MG63 (cell line): Measurements from ENCODE around the gene RGR. TPM values are rescaled to one million over a fixed set of nuclear protein-coding genes. Genes with fewer than 3 reads are reported as not detected.

Source experiments
- DNase-seq: peaks from one replicate; pipeline ENCODE4 v3.0.0-alpha.2; 2020
- H3K27me3 ChIP-seq: fragments of 250-450 bp; sonication (Bioruptor Pico); 2 replicates; pipeline ENCODE4 v1.5.1; 2020; ENCODE audit warnings: mild to moderate bottlenecking, moderate library complexity
- H3K36me3 ChIP-seq: fragments of 250-450 bp; sonication (Bioruptor Pico); 2 replicates; pipeline ENCODE4 v1.5.1; 2020; ENCODE audit warnings: mild to moderate bottlenecking, moderate library complexity
- H3K4me3 ChIP-seq: fragments of 250-450 bp; sonication (Bioruptor Pico); 2 replicates; pipeline ENCODE4 v1.5.1; 2020; ENCODE audit warnings: mild to moderate bottlenecking, moderate library complexity
- H3K9me3 ChIP-seq: fragments of 250-450 bp; sonication (Bioruptor Pico); 2 replicates; pipeline ENCODE4 v1.5.1; 2020; ENCODE audit warnings: mild to moderate bottlenecking, moderate library complexity
- total RNA-seq: library from RNA; depleted of rRNA; stranded (reverse); fragments of >200 nt; shearing (Covaris generic); gene quantifications from 2 replicates; pipeline ENCODE4 v1.2.3, GENCODE V29; 2014; ENCODE audit warnings: low replicate concordance

RGR gene
- total RNA-seq, 1 experiment from 2014 or later = not detected

DNA sequence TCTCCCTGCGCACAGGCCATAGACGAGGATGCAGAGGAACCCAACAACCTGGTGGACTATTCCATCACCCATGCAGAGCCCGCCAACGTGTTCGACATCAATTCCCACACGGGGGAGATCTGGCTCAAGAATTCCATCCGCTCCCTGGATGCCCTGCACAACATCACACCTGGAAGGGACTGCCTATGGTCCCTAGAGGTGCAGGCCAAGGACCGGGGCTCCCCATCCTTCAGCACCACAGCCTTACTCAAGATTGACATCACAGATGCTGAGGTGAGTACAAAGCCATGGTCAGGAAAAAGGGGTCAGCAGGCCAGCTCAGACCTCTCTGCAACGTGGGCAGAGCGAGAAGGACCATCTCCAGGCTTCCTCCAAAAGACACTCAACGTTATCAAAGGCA, 31.8 kb upstream of the RGR start:
- no peaks in the 10 kb centered on the region for H3K27me3 ChIP-seq
- H3K4me3 ChIP-seq = no peak overlapping the region
- H3K9me3 ChIP-seq = no peaks in the 10 kb centered on the region
- no peaks in the 10 kb centered on the region for H3K36me3 ChIP-seq
- no peak for DNase-seq

DNA sequence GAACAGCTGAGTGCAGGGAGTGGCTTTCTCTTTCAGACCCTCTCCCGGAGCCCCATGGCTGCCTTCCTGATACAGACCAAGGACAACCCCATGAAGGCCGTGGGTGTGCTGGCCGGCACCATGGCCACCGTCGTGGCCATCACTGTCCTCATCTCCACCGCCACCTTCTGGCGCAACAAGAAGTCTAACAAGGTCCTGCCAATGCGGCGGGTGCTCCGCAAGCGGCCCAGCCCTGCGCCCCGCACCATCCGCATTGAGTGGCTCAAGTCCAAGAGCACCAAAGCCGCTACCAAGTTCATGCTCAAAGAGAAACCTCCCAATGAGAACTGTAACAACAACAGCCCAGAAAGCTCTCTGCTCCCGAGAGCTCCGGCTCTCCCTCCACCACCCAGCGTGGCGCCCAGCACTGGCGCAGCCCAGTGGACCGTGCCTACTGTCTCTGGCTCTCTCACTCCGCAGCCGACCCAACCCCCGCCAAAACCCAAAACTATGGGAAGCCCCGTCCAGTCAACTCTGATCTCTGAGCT, 30.7 kb upstream of the RGR start:
- Histone ChIP-seq H3K4me3 (no peak overlapping the region), H3K36me3 (no peaks in the 10 kb centered on the region), H3K27me3 (no peaks in the 10 kb centered on the region), H3K9me3 (no peaks in the 10 kb centered on the region)
- DNase-seq = no peak

DNA sequence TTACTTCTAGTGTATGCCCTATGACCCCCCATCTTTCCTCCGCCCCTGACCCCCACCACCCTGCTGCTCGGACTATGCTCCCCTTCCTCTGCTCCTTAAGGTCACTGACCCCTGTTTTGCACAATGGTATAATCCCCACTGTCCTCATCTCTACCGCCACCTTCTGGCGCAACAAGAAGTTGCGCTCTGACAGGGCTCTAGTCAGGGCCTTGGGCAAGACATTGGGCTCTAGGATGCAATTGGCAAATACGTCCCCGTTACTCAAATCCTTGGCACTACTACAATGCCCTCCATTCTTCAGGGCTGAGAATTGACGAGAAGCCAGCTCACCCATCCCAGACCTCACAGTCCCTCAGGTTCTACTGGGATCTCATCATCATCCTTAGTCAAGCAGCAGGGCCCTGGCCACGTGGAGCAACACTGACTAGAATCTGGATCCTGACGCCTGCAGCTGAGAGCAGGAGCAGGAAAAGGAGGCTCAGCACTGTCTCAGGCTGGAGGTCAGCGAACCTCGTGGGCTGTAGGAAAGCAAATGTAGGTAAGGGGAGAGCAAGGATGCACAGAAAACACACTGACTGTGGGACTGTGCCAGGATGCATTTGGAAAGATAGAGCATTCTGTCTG, 30.1 kb upstream of the RGR start:
- no peaks in the 10 kb centered on the region for H3K9me3 ChIP-seq
- no peak for DNase-seq
- H3K36me3 ChIP-seq = no peaks in the 10 kb centered on the region
- no peak overlapping the region for H3K4me3 ChIP-seq
- no peaks in the 10 kb centered on the region for H3K27me3 ChIP-seq

DNA sequence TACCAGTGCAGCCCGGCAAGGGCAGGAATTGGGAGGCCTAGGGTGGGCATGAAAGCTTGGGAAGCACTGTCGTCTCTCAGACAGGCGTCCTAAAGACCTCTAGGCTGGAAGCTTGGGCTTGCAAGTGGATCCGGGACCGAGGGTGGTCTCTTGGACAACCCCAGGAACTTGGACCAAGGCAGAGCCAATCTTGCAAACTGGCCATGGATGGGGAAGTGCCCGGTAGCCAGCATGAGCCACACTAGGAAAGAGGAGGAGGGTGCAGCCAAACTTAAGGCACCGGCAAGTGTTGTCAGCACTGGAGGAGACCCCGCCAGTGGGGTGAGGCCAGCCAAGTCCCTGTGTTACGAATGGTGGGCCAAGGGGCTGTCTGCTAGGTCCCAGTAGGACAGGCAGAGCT, 28.0 kb upstream of the RGR start:
- H3K27me3 ChIP-seq = no peaks in the 10 kb centered on the region
- no peaks in the 10 kb centered on the region for H3K36me3 ChIP-seq
- no peak for DNase-seq
- H3K9me3 ChIP-seq = no peaks in the 10 kb centered on the region
- H3K4me3 ChIP-seq = no peak overlapping the region

DNA sequence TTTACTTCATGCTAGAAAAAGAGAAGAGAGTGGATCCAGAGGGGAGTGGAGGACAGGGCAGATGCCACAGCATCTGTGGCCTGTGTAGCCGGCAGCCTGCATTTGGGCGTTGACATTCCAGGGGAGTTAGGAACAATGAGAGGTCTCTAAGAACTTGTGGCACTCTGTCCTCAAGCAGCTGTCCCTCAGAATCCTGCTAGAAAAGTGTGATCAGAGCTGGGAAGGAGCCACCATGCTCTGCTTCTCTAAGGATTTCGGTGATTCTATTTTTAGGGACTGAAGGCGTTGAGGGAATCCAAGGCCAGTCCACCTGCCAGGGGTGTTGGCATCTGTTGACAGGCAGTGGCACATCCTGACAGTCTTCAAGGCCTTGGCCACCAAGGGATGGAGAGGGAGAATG, 27.1 kb upstream of the RGR start:
- no peak for DNase-seq
- no peaks in the 10 kb centered on the region for H3K9me3 ChIP-seq
- no peak overlapping the region for H3K4me3 ChIP-seq
- no peaks in the 10 kb centered on the region for H3K36me3 ChIP-seq
- H3K27me3 ChIP-seq = no peaks in the 10 kb centered on the region

DNA sequence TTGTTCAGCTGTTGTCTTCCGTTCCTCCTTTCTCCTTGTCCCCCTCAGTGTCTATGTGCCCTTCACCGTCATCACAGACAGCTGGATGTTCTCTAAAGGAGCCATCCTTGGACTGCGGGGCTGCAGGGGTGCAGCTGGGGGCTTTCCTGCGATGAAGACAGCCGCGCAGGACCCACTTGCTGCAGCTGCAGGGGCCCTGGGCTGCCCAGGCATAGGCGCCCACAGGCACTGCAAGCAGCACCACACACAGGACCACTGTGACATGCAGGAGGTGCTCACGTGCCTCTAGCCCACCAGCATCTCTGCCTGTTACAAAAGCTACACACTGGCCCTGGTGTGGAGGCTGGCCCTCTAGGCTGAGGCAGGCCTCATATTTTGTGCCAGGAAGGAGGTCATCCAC, 22.9 kb upstream of the RGR start:
- no peaks in the 10 kb centered on the region for H3K36me3 ChIP-seq
- H3K9me3 ChIP-seq = no peaks in the 10 kb centered on the region
- DNase-seq = no peak
- H3K27me3 ChIP-seq = no peaks in the 10 kb centered on the region; the same call in 1 of the 2 replicates
- no peak overlapping the region for H3K4me3 ChIP-seq

DNA sequence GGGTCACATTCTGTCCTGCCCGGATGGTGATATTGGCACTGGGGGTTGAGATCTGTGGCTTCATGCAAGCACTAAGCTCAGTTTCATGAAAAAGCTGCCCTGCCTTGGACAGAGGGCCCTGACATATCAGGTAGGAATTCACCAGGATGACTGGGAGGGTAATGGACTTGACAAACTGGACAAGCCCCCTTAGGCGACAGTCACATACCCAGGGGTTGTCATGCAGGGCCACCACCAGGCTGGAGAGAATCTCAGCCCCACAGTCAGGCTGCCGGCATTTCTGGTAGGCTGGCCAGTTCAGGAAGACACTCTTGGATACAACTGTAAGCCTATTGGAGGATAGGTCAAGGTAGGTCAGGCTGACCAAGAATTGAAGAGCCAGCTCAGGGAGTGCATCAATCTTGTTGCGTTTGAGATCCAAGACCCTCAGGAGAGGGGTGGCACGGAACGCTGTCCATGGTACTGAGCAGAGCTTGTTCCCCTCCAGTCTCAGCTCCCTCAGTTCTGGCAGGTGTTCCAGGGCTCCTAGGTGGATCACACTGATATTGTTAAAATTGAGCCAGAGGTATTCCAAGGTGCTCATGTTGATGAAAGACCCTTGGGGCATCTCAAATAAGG, 20.3 kb upstream of the RGR start:
- Histone ChIP-seq H3K36me3 (no peaks in the 10 kb centered on the region), H3K4me3 (no peak overlapping the region), H3K27me3 (no peaks in the 10 kb centered on the region; the same call in 1 of the 2 replicates), H3K9me3 (no peaks in the 10 kb centered on the region)
- no peak for DNase-seq

DNA sequence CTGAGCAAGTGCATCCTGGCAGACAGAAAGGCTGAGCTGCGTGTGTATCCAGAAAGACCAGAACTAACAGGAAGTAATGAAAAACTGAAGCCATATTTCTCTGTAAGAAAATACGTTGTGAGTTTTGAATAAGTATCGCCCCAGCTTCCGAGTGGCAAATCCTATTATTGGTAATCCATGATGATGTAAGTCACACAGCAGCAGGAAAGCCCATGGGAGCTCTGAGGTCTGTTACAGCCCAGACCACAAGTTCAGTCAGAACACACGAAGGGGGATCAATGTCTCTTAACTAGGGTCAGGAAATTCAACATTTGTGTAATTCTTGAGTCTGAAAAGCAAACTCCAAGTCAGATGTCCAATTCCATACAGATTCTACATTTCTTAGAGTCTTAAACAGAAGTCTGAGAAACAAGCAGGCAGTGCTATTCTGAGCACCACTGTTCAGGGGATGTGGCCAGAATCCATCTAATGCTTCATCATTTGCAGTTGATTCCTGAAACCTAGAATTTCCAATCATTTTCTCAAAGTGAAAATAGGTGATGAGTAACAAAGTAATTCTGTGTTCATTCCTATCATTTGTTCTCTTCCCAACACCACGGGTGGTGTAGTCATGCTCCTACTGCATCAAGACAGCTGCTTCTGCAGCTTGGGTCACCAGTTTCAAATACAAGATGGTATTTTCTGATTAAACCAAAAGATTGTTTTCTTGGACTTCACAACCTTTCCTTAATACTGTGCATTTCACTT, 19.3 kb upstream of the RGR start, which contains the start of gene LRIT2:
LRIT2 (minus strand) TSS at position 118 of the 747 bp plus-strand sequence; CDS start at position 94, 24 bp downstream.
- DNase-seq = no peak
- Histone ChIP-seq H3K27me3 (no peaks in the 10 kb centered on the region; the same call in 1 of the 2 replicates), H3K9me3 (no peaks in the 10 kb centered on the region), H3K36me3 (no peaks in the 10 kb centered on the region), H3K4me3 (no peak within 1 kb of the TSS)

DNA sequence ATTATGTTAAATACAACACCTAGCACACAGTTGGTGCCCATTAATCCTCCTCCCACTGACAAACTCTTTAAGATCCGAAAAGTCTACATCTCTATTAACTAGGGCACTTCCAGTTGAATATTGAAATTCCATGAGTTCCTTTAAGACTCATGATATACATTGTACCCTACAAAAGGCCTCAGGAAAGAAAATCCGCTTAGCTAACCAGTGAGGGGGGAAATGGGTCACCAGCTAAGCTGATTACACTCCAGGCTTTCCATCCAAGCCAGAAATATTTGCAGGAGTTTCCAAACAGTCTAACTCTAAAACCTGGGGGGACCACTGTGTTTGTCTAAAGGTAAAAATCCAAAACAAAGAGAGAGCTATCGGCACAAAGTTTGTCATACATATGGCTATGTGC, 18.2 kb upstream of the RGR start:
- H3K9me3 ChIP-seq = no peaks in the 10 kb centered on the region
- no peak overlapping the region for H3K4me3 ChIP-seq
- H3K27me3 ChIP-seq = no peaks in the 10 kb centered on the region; the same call in 1 of the 2 replicates
- DNase-seq = no peak
- H3K36me3 ChIP-seq = no peaks in the 10 kb centered on the region

DNA sequence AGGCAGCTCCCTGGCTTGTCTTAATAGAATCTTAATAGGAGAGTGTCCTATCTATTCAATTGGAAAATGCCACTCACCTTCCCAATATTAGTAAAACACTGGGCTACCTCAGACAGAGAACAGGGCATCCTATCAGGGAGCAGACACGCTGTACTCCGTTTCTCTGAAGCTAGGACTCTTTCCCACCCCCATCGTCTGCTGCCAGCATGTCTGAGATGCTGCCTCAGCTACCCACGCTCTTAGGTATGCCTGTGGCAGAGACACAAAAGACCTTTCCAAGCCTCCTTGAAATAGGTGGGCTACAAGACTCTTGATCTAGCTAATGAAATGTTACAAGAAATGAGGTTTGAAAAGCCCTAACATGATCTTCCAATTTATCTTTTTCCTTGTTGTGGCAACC, 17.0 kb upstream of the RGR start:
- Histone ChIP-seq H3K36me3 (no peaks in the 10 kb centered on the region), H3K9me3 (no peaks in the 10 kb centered on the region), H3K27me3 (no peaks in the 10 kb centered on the region; the same call in 1 of the 2 replicates), H3K4me3 (no peak overlapping the region)
- no peak for DNase-seq

DNA sequence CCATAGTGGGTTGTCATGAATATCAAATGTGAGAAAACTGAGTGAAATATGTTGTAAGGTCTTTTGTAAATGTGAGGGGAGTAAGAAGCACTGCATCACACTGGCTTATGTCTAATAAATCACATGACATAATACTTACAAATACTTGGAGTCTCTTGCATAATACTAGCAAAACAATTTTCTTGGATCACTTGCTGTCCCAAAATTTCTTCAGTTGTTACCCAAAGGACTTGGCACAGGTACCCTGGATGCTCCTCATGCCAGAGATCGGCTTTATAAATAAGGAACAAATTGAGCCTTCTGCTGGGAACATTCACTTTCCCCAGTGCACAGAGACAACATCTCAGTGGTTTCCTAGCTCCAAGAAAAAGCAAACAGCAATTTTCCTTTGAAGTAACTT, 14.5 kb upstream of the RGR start:
- no peaks in the 10 kb centered on the region for H3K9me3 ChIP-seq
- H3K36me3 ChIP-seq = no peaks in the 10 kb centered on the region
- DNase-seq = no peak
- no peak overlapping the region for H3K4me3 ChIP-seq
- H3K27me3 ChIP-seq = no peaks in the 10 kb centered on the region; the same call in 1 of the 2 replicates

DNA sequence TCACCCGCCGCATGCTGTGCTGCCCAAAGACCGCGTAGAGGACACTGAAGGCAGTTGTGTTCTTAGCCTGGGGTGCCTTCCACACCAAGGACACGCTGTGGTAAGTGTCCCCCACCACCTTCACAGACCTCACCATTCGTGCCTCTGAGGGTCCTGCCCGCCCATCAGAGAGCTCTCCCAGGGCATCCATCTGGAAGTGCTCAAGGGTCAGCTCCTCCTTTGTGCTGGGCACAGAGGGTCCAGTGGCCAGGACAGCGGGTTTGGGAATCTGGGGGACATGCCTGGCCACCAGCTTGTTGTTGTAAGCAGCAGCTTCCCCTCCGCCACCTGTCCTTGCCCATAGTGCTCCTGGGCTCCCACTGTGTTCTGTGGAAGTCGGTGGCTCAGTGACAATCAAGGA, 12.5 kb upstream of the RGR start:
- H3K9me3 ChIP-seq = no peaks in the 10 kb centered on the region
- no peak overlapping the region for H3K4me3 ChIP-seq
- H3K27me3 ChIP-seq = no peaks in the 10 kb centered on the region
- DNase-seq = no peak
- no peaks in the 10 kb centered on the region for H3K36me3 ChIP-seq

DNA sequence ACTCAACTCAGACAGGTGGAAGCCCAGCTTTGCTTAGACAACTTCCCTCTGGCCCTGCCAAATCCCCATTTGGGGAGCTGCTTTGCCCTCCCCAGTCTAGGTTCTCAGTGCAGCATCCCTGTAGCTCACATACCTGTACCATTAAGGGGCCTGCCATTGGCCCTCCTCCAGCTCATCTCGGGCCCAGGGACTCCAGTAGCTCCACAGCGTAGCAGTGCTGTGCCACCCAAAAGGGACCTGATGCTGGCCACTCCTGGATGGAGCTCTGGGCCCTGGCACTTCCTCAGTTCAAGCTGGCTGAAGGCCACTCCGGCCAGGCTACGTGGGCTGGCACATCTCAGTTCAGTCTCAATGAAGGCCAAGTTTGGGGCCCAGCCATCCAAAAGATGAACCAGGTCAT, 10.9 kb upstream of the RGR start:
- DNase-seq = no peak
- H3K4me3 ChIP-seq = no peak overlapping the region
- H3K27me3 ChIP-seq = no peaks in the 10 kb centered on the region
- H3K36me3 ChIP-seq = no peaks in the 10 kb centered on the region
- H3K9me3 ChIP-seq = no peaks in the 10 kb centered on the region

DNA sequence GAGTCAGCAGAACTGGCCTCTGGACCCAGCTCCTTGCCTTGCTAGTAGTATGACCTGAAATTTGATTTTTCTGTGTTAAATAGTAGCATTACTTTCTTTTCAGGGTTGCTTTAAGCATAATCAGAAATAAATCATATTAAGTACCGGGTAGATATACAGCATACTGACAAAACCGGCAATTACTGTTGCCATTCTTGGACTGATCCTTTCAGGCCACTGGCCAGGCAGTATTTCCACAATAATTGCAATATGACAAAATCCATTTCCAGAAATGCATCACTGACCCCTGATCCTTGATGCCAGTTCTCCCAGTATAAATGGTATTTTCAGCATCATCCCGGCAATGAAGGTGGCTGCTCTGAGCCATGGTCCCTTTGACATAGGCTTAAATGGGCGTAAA, 10.4 kb upstream of the RGR start:
- no peak for DNase-seq
- Histone ChIP-seq H3K36me3 (no peaks in the 10 kb centered on the region), H3K9me3 (no peaks in the 10 kb centered on the region), H3K27me3 (no peaks in the 10 kb centered on the region), H3K4me3 (no peak overlapping the region)

DNA sequence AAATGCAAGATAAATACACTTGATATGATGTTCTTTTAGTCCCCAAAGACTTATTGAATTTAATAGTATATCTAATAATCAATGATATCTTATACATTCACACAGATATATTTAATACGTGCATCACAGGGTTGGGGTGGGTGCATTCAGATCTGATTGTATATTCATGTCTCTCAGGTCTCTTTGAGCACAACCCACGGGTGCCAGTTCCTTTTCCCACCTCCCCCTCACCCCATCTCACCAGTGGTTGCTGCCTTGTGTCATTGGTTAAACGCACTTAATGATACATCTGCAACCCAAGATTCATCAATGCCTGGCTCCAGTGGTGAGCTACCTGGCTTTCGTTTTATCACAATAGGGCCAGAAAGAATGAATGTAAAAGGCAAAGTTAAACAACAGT, 9.8 kb upstream of the RGR start:
- H3K9me3 ChIP-seq = no peaks in the 10 kb centered on the region
- DNase-seq = no peak
- no peak overlapping the region for H3K4me3 ChIP-seq
- no peaks in the 10 kb centered on the region for H3K36me3 ChIP-seq
- H3K27me3 ChIP-seq = no peaks in the 10 kb centered on the region

DNA sequence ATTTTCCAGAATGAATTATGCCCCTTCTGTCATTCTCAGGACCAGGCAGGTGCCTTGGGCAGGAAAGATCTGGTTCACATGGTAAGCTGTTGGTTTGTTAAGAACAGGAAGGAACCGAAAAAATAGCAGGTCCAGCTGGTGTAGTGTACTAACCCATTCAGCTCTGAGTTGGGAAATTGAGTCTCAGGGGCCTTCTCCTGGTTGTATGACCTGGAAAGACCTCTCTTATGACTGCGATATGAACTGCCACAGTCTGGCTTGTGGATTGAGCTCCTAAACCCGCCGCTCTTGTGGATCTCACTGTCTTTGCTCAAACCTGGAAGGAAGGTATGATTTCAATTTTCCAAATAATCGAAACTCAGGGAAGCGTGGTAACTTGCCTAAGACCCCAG, 8.1 kb upstream of the RGR start:
- Histone ChIP-seq H3K36me3 (no peaks in the 10 kb centered on the region), H3K9me3 (no peaks in the 10 kb centered on the region), H3K4me3 (no peak overlapping the region), H3K27me3 (no peaks in the 10 kb centered on the region)
- no peak for DNase-seq

DNA sequence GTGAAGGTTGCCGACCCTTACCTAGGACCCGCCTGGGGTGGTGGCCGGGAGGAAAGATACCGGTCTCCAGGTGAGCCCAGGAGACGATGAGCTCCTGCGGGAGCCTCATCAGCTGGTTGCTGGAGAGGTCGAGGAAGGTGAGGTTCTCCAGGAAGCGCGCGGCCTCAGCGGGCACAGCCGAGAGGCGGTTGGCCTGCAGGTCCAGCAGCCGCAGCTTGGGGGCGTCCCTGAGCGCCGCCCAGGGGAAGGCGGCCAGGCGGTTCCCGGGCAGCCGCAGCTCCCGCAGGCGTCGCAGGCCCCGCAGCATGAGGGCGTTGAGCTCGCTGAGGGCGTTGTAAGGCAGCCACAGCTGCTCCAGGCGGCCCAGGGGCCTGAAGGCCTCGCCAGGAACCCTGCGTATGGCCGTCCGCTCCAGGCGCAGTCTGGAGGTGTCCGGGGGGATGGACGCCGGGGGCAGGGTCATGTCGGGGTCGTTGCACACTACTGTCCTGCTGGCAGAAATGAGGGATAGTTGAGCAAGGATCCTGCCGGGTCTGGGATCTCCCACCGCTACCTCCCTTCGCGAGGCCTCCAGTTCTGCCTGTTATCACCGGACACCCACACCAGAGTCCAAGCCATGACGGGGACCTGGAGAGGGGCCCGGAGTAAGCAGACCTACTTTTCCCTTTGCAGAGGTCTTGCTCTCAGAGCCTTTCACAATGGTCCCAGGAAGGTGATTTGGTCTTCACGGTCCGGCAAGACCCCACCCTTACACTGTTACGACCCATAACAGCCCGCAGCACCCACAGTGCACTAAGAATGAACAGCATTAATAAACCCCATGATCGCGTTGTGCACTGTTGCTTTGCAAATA, 7.4 kb upstream of the RGR start:
- DNase-seq = no peak
- H3K4me3 ChIP-seq = no peak overlapping the region
- no peaks in the 10 kb centered on the region for H3K27me3 ChIP-seq
- no peaks in the 10 kb centered on the region for H3K9me3 ChIP-seq
- H3K36me3 ChIP-seq = no peaks in the 10 kb centered on the region
